Stimulated activated CD4-positive, alpha-beta T cell treated with anti-CD3 and anti-CD28 coated beads, Interleukin-15, amount 100 ng/mL, for 1 hour (primary cell): Measurements from ENCODE around the gene SCFD2.
"Not testable (repeated sequence)": the region's sequence is repeated elsewhere in the genome, so short reads cannot be mapped to it uniquely, and the experiment has no call there.

Source experiments
- DNase-seq, 2 donors: peaks; one replicate each; pipeline ENCODE4 v3.0.0-alpha.2; 2020; ENCODE audit warnings: low read depth in 1 of 2, low spot score in 1 of 2

SCFD2 gene

GRCh38 chr4:53240573-53240972 lies 125.3 kb downstream of the SCFD2 start:
- no peak for DNase-seq

- DNase-seq: not testable (repeated sequence)
Measured at GRCh38 chr4:53238352-53238751, 127.5 kb downstream of the SCFD2 start.

GRCh38 chr4:53237811-53238210 lies 128.1 kb downstream of the SCFD2 start:
- not testable (repeated sequence) for DNase-seq

GRCh38 chr4:53236624-53237023 lies 129.2 kb downstream of the SCFD2 start:
- not testable (repeated sequence) for DNase-seq

GRCh38 chr4:53235547-53235946 lies 130.3 kb downstream of the SCFD2 start:
- no peak for DNase-seq

- DNase-seq: no peak
Measured at GRCh38 chr4:53234669-53235068, 131.2 kb downstream of the SCFD2 start.

- no peak for DNase-seq
Measured at GRCh38 chr4:53234111-53234510, 131.8 kb downstream of the SCFD2 start.

- DNase-seq: no peak
Measured at GRCh38 chr4:53233114-53233795, 132.6 kb downstream of the SCFD2 start.

GRCh38 chr4:53232371-53232770 lies 133.5 kb downstream of the SCFD2 start:
- DNase-seq: no peak

GRCh38 chr4:53228036-53228435 lies 137.8 kb downstream of the SCFD2 start:
- DNase-seq: no peak

GRCh38 chr4:53227451-53227850 lies 138.4 kb downstream of the SCFD2 start:
- DNase-seq: no peak

- no peak for DNase-seq
Measured at GRCh38 chr4:53221832-53222480, 143.9 kb downstream of the SCFD2 start.

GRCh38 chr4:53219148-53219547 lies 146.7 kb downstream of the SCFD2 start:
- DNase-seq: not testable (repeated sequence)

- DNase-seq: no peak
Measured at GRCh38 chr4:53208753-53209152, 157.1 kb downstream of the SCFD2 start.

- DNase-seq: no peak
Measured at GRCh38 chr4:53205970-53206369, 159.9 kb downstream of the SCFD2 start.

- DNase-seq: no peak
Measured at GRCh38 chr4:53199356-53199755, 166.5 kb downstream of the SCFD2 start.

- DNase-seq: no peak
Measured at GRCh38 chr4:53197772-53198142, 168.1 kb downstream of the SCFD2 start.

- no peak for DNase-seq
Measured at GRCh38 chr4:53196882-53197771, 168.7 kb downstream of the SCFD2 start.

GRCh38 chr4:53195815-53196661 lies 169.8 kb downstream of the SCFD2 start:
- DNase-seq: no peak

GRCh38 chr4:53194727-53195126 lies 171.1 kb downstream of the SCFD2 start:
- DNase-seq: no peak

GRCh38 chr4:53193111-53193510 lies 172.8 kb downstream of the SCFD2 start:
- no peak for DNase-seq
